HK-2 (cell line): ENCODE measurements around the gene THAP4.

ENCODE experiments used
- DNase-seq: peaks from one replicate; pipeline ENCODE4 v3.0.0-alpha.2; 2018; ENCODE audit not compliant: unreplicated experiment

Gene THAP4

GRCh38 chr2:241550616-241551580 is 86.1 kb downstream of the THAP4 start:
- DNase-seq: no peak

GRCh38 chr2:241548451-241548835 is 88.5 kb downstream of the THAP4 start:
- no peak for DNase-seq

GRCh38 chr2:241547781-241548450 is 89.0 kb downstream of the THAP4 start:
- no peak for DNase-seq

- DNase-seq: peak; percentile 90
Observed at GRCh38 chr2:241546771-241547498, 90.0 kb downstream of the THAP4 start.

GRCh38 chr2:241545523-241546473 is 91.2 kb downstream of the THAP4 start:
- DNase-seq: no peak

GRCh38 chr2:241545106-241545505 is 91.9 kb downstream of the THAP4 start:
- no peak for DNase-seq

GRCh38 chr2:241542278-241542605 is 94.7 kb downstream of the THAP4 start:
- DNase-seq: no peak

GRCh38 chr2:241541564-241542277 is 95.2 kb downstream of the THAP4 start:
- no peak for DNase-seq

- no peak for DNase-seq
Observed at GRCh38 chr2:241540771-241541561, 96.0 kb downstream of the THAP4 start.

- peak; percentile 75 for DNase-seq
Observed at GRCh38 chr2:241540401-241540770, 96.6 kb downstream of the THAP4 start.

GRCh38 chr2:241539616-241540374 is 97.2 kb downstream of the THAP4 start:
- DNase-seq: no peak

- DNase-seq: no peak
Observed at GRCh38 chr2:241538838-241539615, 97.9 kb downstream of the THAP4 start.

- no peak for DNase-seq
Observed at GRCh38 chr2:241535871-241536655, 100.9 kb downstream of the THAP4 start.

- no peak for DNase-seq
Observed at GRCh38 chr2:241534701-241535375, 102.1 kb downstream of the THAP4 start.
